H1 (cell line): ENCODE measurements around the gene PPP1R18. TPM values are rescaled to one million over a fixed set of nuclear protein-coding genes. Genes with fewer than 3 reads are reported as not detected.

Source experiments
- ASH2L ChIP-seq: fragments of 200-600, 300-600 bp; sonication (generic); IDR thresholded peaks from one replicate; pipeline ENCODE4 v1.7.1; 2017; ENCODE audit warnings: low read length
- BCL11A ChIP-seq, 2 experiments: IDR thresholded peaks; one replicate each; pipeline ENCODE4 v1.6.1; 2011; ENCODE audit warnings: low read depth in 2 of 2, low read length in 2 of 2, mild to moderate bottlenecking in 2 of 2
- BRCA1 ChIP-seq: IDR thresholded peaks from 2 replicates; pipeline ENCODE4 v1.6.1; 2012; ENCODE audit warnings: low read depth, low read length, improper control_type of control experiment
- CHD1 ChIP-seq: IDR thresholded peaks from 2 replicates; pipeline ENCODE4 v1.6.1; 2012; ENCODE audit warnings: low read depth, low read length, improper control_type of control experiment
- CREB1 ChIP-seq: IDR thresholded peaks from 2 replicates; pipeline ENCODE4 v1.6.1; 2012; ENCODE audit warnings: inconsistent platforms
- CTBP2 ChIP-seq: IDR thresholded peaks from 2 replicates; pipeline ENCODE4 v1.7.0; 2011; ENCODE audit warnings: borderline replicate concordance, mild to moderate bottlenecking, moderate library complexity, mixed read lengths, low read length; ENCODE audit not compliant: insufficient read depth, insufficient read length
- GABPA ChIP-seq: IDR thresholded peaks from 2 replicates; pipeline ENCODE4 v1.6.1; 2011; ENCODE audit warnings: mild to moderate bottlenecking, low read length, moderate library complexity, borderline replicate concordance; ENCODE audit not compliant: insufficient read depth
- HDAC2 ChIP-seq, 2 experiments: fragments of 300-600 bp in 1 of 2; sonication (generic) in 1 of 2; IDR thresholded peaks; 2 replicates each; pipeline ENCODE4 v1.6.1; 2011 to 2012; ENCODE audit warnings: low read depth in 2 of 2, low read length in 2 of 2, mild to moderate bottlenecking in 2 of 2, moderate library complexity in 2 of 2, borderline replicate concordance in 1 of 2, inconsistent platforms in 1 of 2
- JUN ChIP-seq: IDR thresholded peaks from 2 replicates; pipeline ENCODE4 v1.6.1; 2011; ENCODE audit warnings: low read depth, mild to moderate bottlenecking, improper control_type of control experiment, low read length
- KDM1A ChIP-seq: fragments of 200-600, 300-600 bp; sonication (generic); IDR thresholded peaks from 2 replicates; pipeline ENCODE4 v1.7.1; 2016; ENCODE audit warnings: mild to moderate bottlenecking, low read length, borderline replicate concordance
- MAFK ChIP-seq: IDR thresholded peaks from 2 replicates; pipeline ENCODE4 v1.6.1; 2012; ENCODE audit warnings: low read depth, mild to moderate bottlenecking, improper control_type of control experiment, low read length
- MAX ChIP-seq: IDR thresholded peaks from 2 replicates; pipeline ENCODE4 v1.6.1; 2012; ENCODE audit warnings: inconsistent platforms
- NRF1 ChIP-seq: IDR thresholded peaks from 2 replicates; pipeline ENCODE4 v1.6.1; 2011; ENCODE audit warnings: mild to moderate bottlenecking, low read depth, low read length, improper control_type of control experiment
- POLR2AphosphoS5 ChIP-seq: IDR thresholded peaks from 2 replicates; pipeline ENCODE4 v1.6.1; 2011; ENCODE audit warnings: low read depth, low read length
- RNF2 ChIP-seq: fragments of 200-900, 300-1000 bp; sonication (generic); IDR thresholded peaks from 2 replicates; pipeline ENCODE4 v1.7.1; 2016; ENCODE audit warnings: borderline replicate concordance, low read depth, mild to moderate bottlenecking, antibody characterized with exemption, low read length; ENCODE audit not compliant: poor library complexity, severe bottlenecking; ENCODE audit errors: missing control alignments
- SAP30 ChIP-seq: fragments of 300-600 bp; sonication (generic); IDR thresholded peaks from 2 replicates; pipeline ENCODE4 v1.7.1; 2012; ENCODE audit warnings: low read length, moderate library complexity, mild to moderate bottlenecking, inconsistent platforms; ENCODE audit not compliant: insufficient read depth, insufficient replicate concordance
- SIRT6 ChIP-seq: IDR thresholded peaks from one replicate; pipeline ENCODE4 v1.7.1; 2012; ENCODE audit warnings: low read length, inconsistent platforms
- SP2 ChIP-seq: IDR thresholded peaks from 2 replicates; pipeline ENCODE4 v1.6.1; 2012; ENCODE audit warnings: mild to moderate bottlenecking, low read length, inconsistent platforms
- TCF12 ChIP-seq: IDR thresholded peaks from 2 replicates; pipeline ENCODE4 v1.6.1; 2011; ENCODE audit warnings: low read depth, mild to moderate bottlenecking, low read length
- TEAD4 ChIP-seq: IDR thresholded peaks from 2 replicates; pipeline ENCODE4 v1.6.1; 2012; ENCODE audit warnings: low read depth, low read length, inconsistent platforms, mixed read lengths
- ZNF274 ChIP-seq: IDR thresholded peaks from 2 replicates; pipeline ENCODE4 v1.7.0; 2012; ENCODE audit warnings: low read length, borderline replicate concordance; ENCODE audit errors: extremely low read depth
- polyA plus RNA-seq, 7 experiments: library from polyadenylated mRNA; depleted of rRNA in 3 of 7; stranded (reverse) in 5 of 7; unstranded in 2 of 7; fragments of >200 nt in 5 of 7; fragments of 200-250 nt in 2 of 7; gene quantifications; 1 replicate in 5 of 7; 2 replicates in 1 of 7; 4 replicates in 1 of 7; pipeline versions ENCODE4 v1.2.1 to v1.2.3, GENCODE V29; 2011 to 2013; ENCODE audit warnings: missing spikeins in 2 of 7, mixed read lengths in 2 of 7
- total RNA-seq: library from RNA; stranded (reverse); fragmentation: NEBNext Ultra II Directional; extraction: Animal tissue kit (Norgen Biotek cat#: 25700); gene quantifications from 2 replicates; pipeline ENCODE4 v1.2.1, GENCODE V29; 2021

PPP1R18 gene
- total and polyA plus RNA-seq, 2 of the 8 experiments (the other 6 are each of a cell fraction or from before 2014, with no cell fraction given): 25.1 to 29.1 TPM

- TF ChIP-seq BRCA1 (peak; percentile 61), SP2 (no peak), SAP30 (peak; percentile 57), SIRT6 (no peak), TEAD4 (no peak), MAX (peak; percentile 8; the same call in 1 of the 2 replicates), POLR2AphosphoS5 (no peak), HDAC2 (IDR thresholded peaks at IDR 0.05; ENCODE audit: borderline replicate concordance in 1 of 2, low read depth in 2 of 2, low read length in 2 of 2) (0 out of 4 replicates have a peak, but pooled peaks of 1 of the 2 experiments have one; percentile 21), CTBP2 (no peak), TCF12 (no peak), CREB1 (peak; percentile 55; the same call in 1 of the 2 replicates), GABPA (no peak), MAFK (no peak), CHD1 (no peak), JUN (no peak), ASH2L (peak; percentile 93), KDM1A (no peak), RNF2 (no peak), NRF1 (no peak), BCL11A (IDR thresholded peaks at IDR 0.05; ENCODE audit: low read depth in 2 of 2, low read length in 2 of 2) (no peak), ZNF274 (no peak)
Observed at GRCh38 chr6:30672445-30673253, 13.8 kb downstream of the PPP1R18 start, which contains the start of gene DHX16 (continued).
